ENCODE measurements around the gene PPP1R16B.

DNA sequence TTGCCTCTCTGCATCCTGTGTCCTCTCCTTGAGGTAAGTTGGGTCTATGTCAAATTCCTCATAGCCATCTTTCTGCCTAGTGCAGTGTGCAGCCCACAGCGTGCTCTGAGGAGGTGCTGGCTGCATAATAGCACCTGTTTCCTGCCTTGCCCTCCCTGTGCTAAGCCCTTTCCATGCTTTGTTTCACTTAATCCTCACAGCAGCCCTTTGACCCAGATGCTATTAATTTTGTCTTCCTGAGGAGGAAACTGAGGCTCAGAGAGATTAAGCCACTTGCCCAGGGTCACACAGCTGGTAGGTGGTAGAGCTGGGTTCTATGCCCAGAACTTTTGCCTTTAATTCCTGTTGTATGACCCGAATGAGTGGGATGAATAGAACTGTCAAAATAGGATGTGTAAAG lies 134.2 kb downstream of the PPP1R16B start:
- TF ChIP-seq, protein P1, sequence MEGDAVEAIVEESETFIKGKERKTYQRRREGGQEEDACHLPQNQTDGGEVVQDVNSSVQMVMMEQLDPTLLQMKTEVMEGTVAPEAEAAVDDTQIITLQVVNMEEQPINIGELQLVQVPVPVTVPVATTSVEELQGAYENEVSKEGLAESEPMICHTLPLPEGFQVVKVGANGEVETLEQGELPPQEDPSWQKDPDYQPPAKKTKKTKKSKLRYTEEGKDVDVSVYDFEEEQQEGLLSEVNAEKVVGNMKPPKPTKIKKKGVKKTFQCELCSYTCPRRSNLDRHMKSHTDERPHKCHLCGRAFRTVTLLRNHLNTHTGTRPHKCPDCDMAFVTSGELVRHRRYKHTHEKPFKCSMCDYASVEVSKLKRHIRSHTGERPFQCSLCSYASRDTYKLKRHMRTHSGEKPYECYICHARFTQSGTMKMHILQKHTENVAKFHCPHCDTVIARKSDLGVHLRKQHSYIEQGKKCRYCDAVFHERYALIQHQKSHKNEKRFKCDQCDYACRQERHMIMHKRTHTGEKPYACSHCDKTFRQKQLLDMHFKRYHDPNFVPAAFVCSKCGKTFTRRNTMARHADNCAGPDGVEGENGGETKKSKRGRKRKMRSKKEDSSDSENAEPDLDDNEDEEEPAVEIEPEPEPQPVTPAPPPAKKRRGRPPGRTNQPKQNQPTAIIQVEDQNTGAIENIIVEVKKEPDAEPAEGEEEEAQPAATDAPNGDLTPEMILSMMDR (IDR thresholded peaks at IDR 0.05; ENCODE audit: poor library complexity): no peak
- TF ChIP-seq EZH2 (IDR thresholded peaks at IDR 0.05; ENCODE audit: borderline replicate concordance): no peak
- no peak for TF ChIP-seq EZH2phosphoT487 (IDR thresholded peaks at IDR 0.05; ENCODE audit: low read depth, severe bottlenecking, unreplicated experiment)
